Endothelial cell of umbilical vein (primary cell): ENCODE measurements around the gene INPP4B. TPM values are rescaled to one million over a fixed set of nuclear protein-coding genes. Genes with fewer than 3 reads are reported as not detected.

Experiments used
- BruUV-seq: library from RNA; stranded (reverse); fragments of 400-500 nt; replicated peaks from 2 replicates; lab custom pipeline; 2021; lab: Mats Ljungman, UMichigan
- CTCF ChIA-PET: fragments of 300-600, 350-600 bp; sonication (Branson Sonifier 250); formaldehyde crosslinking; loops from one replicate; lab custom pipeline; 2021; ENCODE audit warnings: antibody characterized with exemption, inconsistent platforms; lab: Charles Lee
- POLR2A ChIA-PET: fragments of 300-600, 350-600 bp; sonication (Branson Sonifier 250); formaldehyde crosslinking; loops from one replicate; lab custom pipeline; 2021; ENCODE audit warnings: antibody characterized with exemption, inconsistent platforms; lab: Charles Lee
- DNase-seq: peaks from one replicate; pipeline ENCODE4 v3.0.0-alpha.2; 2011; ENCODE audit warnings: low read depth, low spot score
- FAIRE-seq: peaks from 2 replicates; lab custom pipeline; 2011; peaks lifted over from hg19 to GRCh38; lab: Jason Lieb, UNC
- H2AFZ ChIP-seq: 2 replicates; pipeline ENCODE4 v1.6.0; 2012; ENCODE audit warnings: low read depth, low read length, control low read depth, inconsistent platforms
- H3K27ac ChIP-seq: 2 replicates; pipeline ENCODE4 v1.5.1; 2011; ENCODE audit warnings: low read depth, mild to moderate bottlenecking, control low read depth, low read length, moderate library complexity; ENCODE audit not compliant: insufficient read depth
- H3K27me3 ChIP-seq, 2 experiments: 2 replicates each; pipeline versions ENCODE4 v1.6.0 to v1.6.1; 2011; ENCODE audit warnings: low read length in 2 of 2, mixed read lengths in 1 of 2; ENCODE audit not compliant: control insufficient read depth in 2 of 2, insufficient read depth in 2 of 2
- H3K36me3 ChIP-seq, 2 experiments: 2 replicates in 1 of 2; 3 replicates in 1 of 2; pipeline ENCODE4 v1.5.1; 2011; ENCODE audit warnings: low read length in 2 of 2, mild to moderate bottlenecking in 1 of 2, moderate library complexity in 1 of 2; ENCODE audit not compliant: control insufficient read depth in 2 of 2, insufficient read depth in 2 of 2; ENCODE audit errors: extremely low read depth in 1 of 2
- H3K4me1 ChIP-seq: 3 replicates; pipeline ENCODE4 v1.5.1; 2011; ENCODE audit warnings: mild to moderate bottlenecking, low read length; ENCODE audit not compliant: control insufficient read depth, insufficient read depth; ENCODE audit errors: extremely low read depth
- H3K4me2 ChIP-seq: 2 replicates; pipeline ENCODE4 v1.6.1; 2011; ENCODE audit warnings: low read length, control low read depth, mixed read lengths; ENCODE audit not compliant: insufficient read depth
- H3K4me3 ChIP-seq, 3 experiments: fragments of 200-600 bp in 1 of 3; sonication (generic), shearing (Covaris generic) in 1 of 3; replicated peaks in 1 of 3; 2 replicates each; pipeline ENCODE4 v1.5.1; 2011 to 2016; ENCODE audit warnings: control low read depth in 3 of 3, low read length in 3 of 3, mild to moderate bottlenecking in 2 of 3, inconsistent platforms in 1 of 3, low read depth in 1 of 3, moderate library complexity in 1 of 3; ENCODE audit not compliant: insufficient read depth in 1 of 3
- H3K79me2 ChIP-seq: 2 replicates; pipeline ENCODE4 v1.6.0; 2012; ENCODE audit warnings: low read length, inconsistent platforms; ENCODE audit not compliant: control insufficient read depth, insufficient read depth
- H3K9ac ChIP-seq: replicated peaks from 2 replicates; pipeline ENCODE3; 2011; ENCODE audit warnings: low read length, control low read depth; ENCODE audit not compliant: insufficient read depth; ENCODE audit errors: extremely low read depth
- H3K9me1 ChIP-seq: replicated peaks from 3 replicates; pipeline ENCODE4 v1.6.0; 2011; ENCODE audit warnings: mild to moderate bottlenecking, low read length; ENCODE audit not compliant: control insufficient read depth, insufficient read depth; ENCODE audit errors: extremely low read depth
- H3K9me3 ChIP-seq: replicated peaks from 2 replicates; pipeline ENCODE4 v1.5.1; 2012; ENCODE audit warnings: low read length, inconsistent platforms; ENCODE audit not compliant: control insufficient read depth, insufficient read depth
- H4K20me1 ChIP-seq: replicated peaks from 2 replicates; pipeline ENCODE3; 2011; ENCODE audit warnings: mild to moderate bottlenecking, low read length; ENCODE audit not compliant: control insufficient read depth, insufficient read depth; ENCODE audit errors: extremely low read depth
- EZH2 ChIP-seq: IDR thresholded peaks from 2 replicates; pipeline ENCODE4 v1.6.1; 2012; ENCODE audit warnings: borderline replicate concordance, low read depth, mild to moderate bottlenecking, moderate library complexity, low read length, inconsistent platforms; ENCODE audit not compliant: severe bottlenecking
- FOS ChIP-seq: IDR thresholded peaks from 2 replicates; pipeline ENCODE4 v1.6.1; 2011; ENCODE audit warnings: mild to moderate bottlenecking, low read length, moderate library complexity, borderline replicate concordance; ENCODE audit not compliant: insufficient read depth
- GATA2 ChIP-seq: IDR thresholded peaks from 2 replicates; pipeline ENCODE4 v1.7.0; 2011; ENCODE audit warnings: low read depth, mild to moderate bottlenecking, moderate library complexity, mixed read lengths, low read length; ENCODE audit not compliant: insufficient read length, insufficient read depth
- JUN ChIP-seq: IDR thresholded peaks from 2 replicates; pipeline ENCODE4 v1.6.1; 2011; ENCODE audit warnings: borderline replicate concordance, low read depth; ENCODE audit not compliant: insufficient read length, insufficient read depth
- MYC ChIP-seq: IDR thresholded peaks from one replicate; pipeline ENCODE4 v1.6.1; 2011; ENCODE audit warnings: mild to moderate bottlenecking, low read depth, low read length
- POLR2A ChIP-seq: IDR thresholded peaks from 2 replicates; pipeline ENCODE4 v1.6.1; 2012; ENCODE audit warnings: low read depth, mild to moderate bottlenecking, control low read depth, low read length
- POLR2AphosphoS5 ChIP-seq: IDR thresholded peaks from 2 replicates; pipeline ENCODE4 v1.6.1; 2012; ENCODE audit warnings: low read depth, mild to moderate bottlenecking, control low read depth, low read length, moderate library complexity; ENCODE audit not compliant: insufficient read depth
- dilution Hi-C: fragments of 300-500 bp; cut with MboI; formaldehyde crosslinking; loops from one replicate; pipeline ENCODE4 v1.15.0; 2019; ENCODE audit warnings: low sequenced_read_pairs; ENCODE audit not compliant: extremely low pct_ligation_motif_present
- intact Hi-C: fragments of 100-400 bp; cut with micrococcal nuclease; formaldehyde crosslinking; loops from one replicate; pipeline ENCODE4 v1.10.0; 2022
- polyA plus RNA-seq, 4 experiments: library from polyadenylated mRNA; depleted of rRNA in 3 of 4; stranded (reverse) in 3 of 4; unstranded in 1 of 4; fragments of >200 nt; gene quantifications; 2 replicates each; pipeline versions ENCODE4 v1.2.1 to v1.2.3, GENCODE V29; 2011 to 2012; ENCODE audit warnings: missing spikeins in 1 of 4
- total RNA-seq: library from RNA; stranded (reverse); gene quantifications from 2 replicates; pipeline ENCODE4 v1.2.3, GENCODE V29; 2021
- TF ChIP-seq, protein P1 (sequence below): IDR thresholded peaks from 2 replicates; pipeline ENCODE4 v1.6.1; 2011; ENCODE audit not compliant: insufficient read depth, insufficient read length
- TF ChIP-seq, protein P2 (sequence below), 2 donors: IDR thresholded peaks; 1 replicate in 1 of 2; 2 replicates in 1 of 2; pipeline ENCODE4 v1.5.1; 2011; ENCODE audit warnings: low read length in 2 of 2, mild to moderate bottlenecking in 2 of 2, moderate library complexity in 2 of 2, control low read depth in 1 of 2, inconsistent platforms in 1 of 2, low read depth in 1 of 2; ENCODE audit not compliant: insufficient read depth in 1 of 2; ENCODE audit errors: extremely low read depth in 1 of 2

The INPP4B gene
- total and polyA plus RNA-seq, 2 donors (not counting 3 experiments of a cell fraction or from before 2014, with no cell fraction given) = 0.41 to 3.1 TPM

DNA sequence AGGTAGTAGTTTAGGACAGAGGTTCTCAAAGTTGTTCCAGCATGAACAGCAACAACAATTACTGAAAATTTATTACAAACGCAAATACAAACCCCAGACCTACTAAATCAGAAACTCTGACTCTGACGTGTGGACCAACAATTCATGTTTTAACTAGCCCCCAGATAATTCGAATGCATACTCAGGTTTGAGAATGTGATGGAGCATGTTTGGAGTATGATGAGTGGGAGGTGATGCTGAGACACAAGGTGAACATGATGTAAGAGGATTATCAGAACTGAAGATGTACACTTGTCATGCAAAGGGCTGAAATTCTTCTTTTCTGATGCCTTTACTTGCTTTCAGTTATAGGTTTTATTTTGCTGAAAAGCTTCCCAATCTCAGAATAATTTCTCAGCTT, 323.0 kb downstream of the INPP4B start:
- Histone ChIP-seq H3K9me1 (no peaks in the 10 kb centered on the region), H3K36me3 (no peaks in the 10 kb centered on the region), H3K9me3 (no peaks in the 10 kb centered on the region), H3K4me1 (no peaks in the 10 kb centered on the region), H3K27me3 (no peaks in the 10 kb centered on the region), H2AFZ (no peak overlapping the region), H3K27ac (no peak overlapping the region), H3K79me2 (no peaks in the 10 kb centered on the region), H4K20me1 (no peaks in the 10 kb centered on the region), H3K9ac (no peak overlapping the region), H3K4me3 (no peak overlapping the region), H3K4me2 (no peak overlapping the region)
- ChIA-PET POLR2A (no interaction called here), CTCF (no interaction called here)
- no TSS peak for BruUV-seq
- dilution Hi-C loops = no loop called here
- no peak for TF ChIP-seq EZH2
- no peak for TF ChIP-seq POLR2A
- TF ChIP-seq, protein P1, sequence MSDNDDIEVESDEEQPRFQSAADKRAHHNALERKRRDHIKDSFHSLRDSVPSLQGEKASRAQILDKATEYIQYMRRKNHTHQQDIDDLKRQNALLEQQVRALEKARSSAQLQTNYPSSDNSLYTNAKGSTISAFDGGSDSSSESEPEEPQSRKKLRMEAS = no peak
- TF ChIP-seq FOS = no peak
- TF ChIP-seq POLR2AphosphoS5 = no peak
- TF ChIP-seq MYC = no peak
- no peak for TF ChIP-seq JUN
- TF ChIP-seq, protein P2, sequence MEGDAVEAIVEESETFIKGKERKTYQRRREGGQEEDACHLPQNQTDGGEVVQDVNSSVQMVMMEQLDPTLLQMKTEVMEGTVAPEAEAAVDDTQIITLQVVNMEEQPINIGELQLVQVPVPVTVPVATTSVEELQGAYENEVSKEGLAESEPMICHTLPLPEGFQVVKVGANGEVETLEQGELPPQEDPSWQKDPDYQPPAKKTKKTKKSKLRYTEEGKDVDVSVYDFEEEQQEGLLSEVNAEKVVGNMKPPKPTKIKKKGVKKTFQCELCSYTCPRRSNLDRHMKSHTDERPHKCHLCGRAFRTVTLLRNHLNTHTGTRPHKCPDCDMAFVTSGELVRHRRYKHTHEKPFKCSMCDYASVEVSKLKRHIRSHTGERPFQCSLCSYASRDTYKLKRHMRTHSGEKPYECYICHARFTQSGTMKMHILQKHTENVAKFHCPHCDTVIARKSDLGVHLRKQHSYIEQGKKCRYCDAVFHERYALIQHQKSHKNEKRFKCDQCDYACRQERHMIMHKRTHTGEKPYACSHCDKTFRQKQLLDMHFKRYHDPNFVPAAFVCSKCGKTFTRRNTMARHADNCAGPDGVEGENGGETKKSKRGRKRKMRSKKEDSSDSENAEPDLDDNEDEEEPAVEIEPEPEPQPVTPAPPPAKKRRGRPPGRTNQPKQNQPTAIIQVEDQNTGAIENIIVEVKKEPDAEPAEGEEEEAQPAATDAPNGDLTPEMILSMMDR (IDR thresholded peaks at IDR 0.05; ENCODE audit: extremely low read depth in 1 of 2, insufficient read depth in 1 of 2, low read depth in 1 of 2, low read length in 2 of 2) = no peak
- no peak for TF ChIP-seq GATA2
- no peak for FAIRE-seq
- no peak for DNase-seq
- intact Hi-C loops = no loop called here
